Measurements from ENCODE around the gene BCAS1. TPM values are rescaled to one million over a fixed set of nuclear protein-coding genes. Genes with fewer than 3 reads are reported as not detected.

The BCAS1 gene
- total RNA-seq, 1 donor from 2014 or later = 2.1 TPM

DNA sequence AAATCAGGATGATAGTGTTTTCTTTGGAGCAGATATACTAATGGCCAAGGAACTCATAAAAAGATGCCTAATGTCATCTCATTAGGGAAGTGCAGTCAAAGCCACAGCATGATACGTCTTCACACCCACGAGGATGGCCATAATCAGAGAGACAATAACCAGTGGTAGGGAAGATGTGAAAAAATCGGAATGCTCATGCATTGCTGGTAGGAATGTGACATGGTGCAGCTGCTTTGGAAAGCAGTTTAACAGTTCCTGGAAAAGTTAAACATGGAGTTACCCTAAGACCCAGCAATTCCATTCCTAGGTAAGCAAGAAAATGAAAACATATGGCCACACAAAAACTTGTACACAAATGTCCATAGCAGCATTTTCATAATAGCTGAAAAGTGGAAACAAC, 29.9 kb downstream of the BCAS1 start:
- H3K27ac ChIP-seq (ENCODE audit: low read depth, low read length) = no peak overlapping the region

DNA sequence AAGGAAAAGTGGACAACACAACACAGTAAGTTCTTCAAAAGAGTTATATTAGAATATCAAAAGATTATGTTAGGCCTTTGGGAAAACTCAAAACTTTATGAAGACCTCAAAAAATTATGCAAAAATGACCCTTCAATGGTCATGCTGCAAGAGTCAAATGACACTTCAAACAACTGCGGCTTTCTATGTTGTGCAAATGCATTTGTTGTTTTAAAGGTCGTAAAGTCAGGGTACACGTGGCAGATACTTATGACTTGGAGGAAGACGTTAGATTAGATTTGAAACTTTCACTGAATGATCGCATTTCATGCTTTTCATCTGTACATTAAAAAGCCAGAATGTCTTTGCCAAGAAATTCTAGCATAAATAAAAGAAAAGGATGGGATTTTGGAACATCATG, 31.4 kb downstream of the BCAS1 start:
- peaks cover 0 to 2% (median 0%) of the 10 kb centered on the region in 3 donors for H3K4me1 ChIP-seq (ENCODE audit: control insufficient read depth in 3 of 3, insufficient read depth in 3 of 3, low read length in 3 of 3)
- H3K36me3 ChIP-seq (ENCODE audit: control insufficient read depth in 3 of 3, insufficient read depth in 3 of 3, low read length in 3 of 3) = no peaks in the 10 kb centered on the region
- H3K9ac ChIP-seq (ENCODE audit: low read depth in 1 of 3, low read length in 3 of 3) = no peak overlapping the region
- H3K27ac ChIP-seq (ENCODE audit: low read depth, low read length) = no peak overlapping the region
- H3K9me3 ChIP-seq (ENCODE audit: control insufficient read depth in 3 of 3, low read length in 3 of 3) = no peaks in the 10 kb centered on the region
- peaks cover 0 to 2% (median 0%) of the 10 kb centered on the region in 3 donors for H3K27me3 ChIP-seq (ENCODE audit: control insufficient read depth in 3 of 3, insufficient read depth in 3 of 3, low read length in 3 of 3)
- H3K4me3 ChIP-seq (ENCODE audit: low read length in 3 of 3) = no peak overlapping the region

More for the DNA sequence above, 29.9 kb downstream of the BCAS1 start:
- peaks cover 0 to 2% (median 0%) of the 10 kb centered on the region in 3 donors for H3K27me3 ChIP-seq (ENCODE audit: control insufficient read depth in 3 of 3, insufficient read depth in 3 of 3, low read length in 3 of 3)
- no peak overlapping the region for H3K4me3 ChIP-seq (ENCODE audit: low read length in 3 of 3)
- no peaks in the 10 kb centered on the region for H3K36me3 ChIP-seq (ENCODE audit: control insufficient read depth in 3 of 3, insufficient read depth in 3 of 3, low read length in 3 of 3)
- no peak overlapping the region for H3K9ac ChIP-seq (ENCODE audit: low read depth in 1 of 3, low read length in 3 of 3)
- H3K9me3 ChIP-seq (ENCODE audit: control insufficient read depth in 3 of 3, low read length in 3 of 3) = no peaks in the 10 kb centered on the region
- peaks cover 0 to 2% (median 0%) of the 10 kb centered on the region in 3 donors for H3K4me1 ChIP-seq (ENCODE audit: control insufficient read depth in 3 of 3, insufficient read depth in 3 of 3, low read length in 3 of 3)

DNA sequence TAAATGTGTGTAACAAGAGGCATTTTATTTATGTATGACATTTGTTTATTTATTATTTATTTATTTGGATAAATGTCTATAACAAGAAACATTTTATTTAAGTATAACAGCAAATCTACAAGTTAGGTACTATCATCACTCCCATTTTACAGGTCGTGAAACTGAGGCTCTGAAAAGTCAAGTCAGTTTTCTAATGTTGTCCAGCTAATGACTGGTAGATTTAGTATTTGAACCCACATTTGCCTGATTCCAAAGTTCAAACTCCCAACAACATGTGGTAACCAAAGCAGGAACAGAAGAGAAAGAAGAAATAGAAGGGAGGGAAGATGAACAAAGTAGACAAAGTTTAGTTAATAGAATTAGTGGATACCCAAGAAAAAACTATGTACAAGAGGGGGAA, 32.9 kb downstream of the BCAS1 start:
- Histone ChIP-seq H3K9me3 (ENCODE audit: control insufficient read depth in 3 of 3, low read length in 3 of 3) (no peaks in the 10 kb centered on the region), H3K4me3 (ENCODE audit: low read length in 3 of 3) (no peak overlapping the region), H3K27ac (ENCODE audit: low read depth, low read length) (no peak overlapping the region), H3K27me3 (ENCODE audit: control insufficient read depth in 3 of 3, insufficient read depth in 3 of 3, low read length in 3 of 3) (no peaks in the 10 kb centered on the region), H3K9ac (ENCODE audit: low read depth in 1 of 3, low read length in 3 of 3) (no peak overlapping the region), H3K4me1 (ENCODE audit: control insufficient read depth in 3 of 3, insufficient read depth in 3 of 3, low read length in 3 of 3) (no peaks in the 10 kb centered on the region), H3K36me3 (ENCODE audit: control insufficient read depth in 3 of 3, insufficient read depth in 3 of 3, low read length in 3 of 3) (no peaks in the 10 kb centered on the region)

GRCh38 chr20:54029643-54030042, 40.8 kb downstream of the BCAS1 start:
- peaks cover 5 to 10% (median 8%) of the 10 kb centered on the region in 3 donors for H3K27me3 ChIP-seq (ENCODE audit: control insufficient read depth in 3 of 3, insufficient read depth in 3 of 3, low read length in 3 of 3)
- no peaks in the 10 kb centered on the region for H3K9me3 ChIP-seq (ENCODE audit: control insufficient read depth in 3 of 3, low read length in 3 of 3)
- no peak overlapping the region for H3K9ac ChIP-seq (ENCODE audit: low read depth in 1 of 3, low read length in 3 of 3)
- H3K4me3 ChIP-seq (ENCODE audit: low read length in 3 of 3) = no peak overlapping the region
- no peaks in the 10 kb centered on the region for H3K4me1 ChIP-seq (ENCODE audit: control insufficient read depth in 3 of 3, insufficient read depth in 3 of 3, low read length in 3 of 3)
- H3K36me3 ChIP-seq (ENCODE audit: control insufficient read depth in 3 of 3, insufficient read depth in 3 of 3, low read length in 3 of 3) = no peaks in the 10 kb centered on the region
- no peak overlapping the region for H3K27ac ChIP-seq (ENCODE audit: low read depth, low read length)

DNA sequence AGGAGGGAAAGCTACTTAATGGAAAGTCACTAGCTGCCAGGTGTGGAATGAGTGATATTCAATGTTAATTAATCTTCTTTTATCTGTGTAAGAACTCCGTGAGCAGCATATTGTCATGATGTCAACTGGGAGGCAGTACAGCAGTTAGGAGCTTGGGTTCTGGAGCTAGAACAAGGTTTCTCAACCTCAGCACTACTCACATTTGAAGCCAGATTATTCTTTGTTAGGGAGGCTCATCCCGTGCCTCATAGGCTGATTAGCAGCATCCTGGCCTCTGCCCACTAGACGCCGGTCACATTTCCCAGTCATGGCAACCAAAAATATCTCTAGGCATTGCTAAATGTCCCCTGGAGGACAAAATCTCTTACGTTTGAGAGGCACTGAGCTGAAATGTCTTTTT, 41.2 kb downstream of the BCAS1 start:
- H3K27me3 ChIP-seq (ENCODE audit: control insufficient read depth in 3 of 3, insufficient read depth in 3 of 3, low read length in 3 of 3) = peaks cover 5 to 10% (median 8%) of the 10 kb centered on the region in 3 donors

GRCh38 chr20:54028276-54029011, 42.0 kb downstream of the BCAS1 start:
- H3K27me3 ChIP-seq (ENCODE audit: control insufficient read depth in 3 of 3, insufficient read depth in 3 of 3, low read length in 3 of 3) = peaks cover 5 to 10% (median 8%) of the 10 kb centered on the region in 3 donors
- no peaks in the 10 kb centered on the region for H3K36me3 ChIP-seq (ENCODE audit: control insufficient read depth in 3 of 3, insufficient read depth in 3 of 3, low read length in 3 of 3)
- no peak overlapping the region for H3K4me3 ChIP-seq (ENCODE audit: low read length in 3 of 3)
- no peak overlapping the region for H3K9ac ChIP-seq (ENCODE audit: low read depth in 1 of 3, low read length in 3 of 3)
- H3K9me3 ChIP-seq (ENCODE audit: control insufficient read depth in 3 of 3, low read length in 3 of 3) = no peaks in the 10 kb centered on the region
- no peaks in the 10 kb centered on the region for H3K4me1 ChIP-seq (ENCODE audit: control insufficient read depth in 3 of 3, insufficient read depth in 3 of 3, low read length in 3 of 3)
- no peak overlapping the region for H3K27ac ChIP-seq (ENCODE audit: low read depth, low read length)

More for the DNA sequence above, 41.2 kb downstream of the BCAS1 start:
- H3K36me3 ChIP-seq (ENCODE audit: control insufficient read depth in 3 of 3, insufficient read depth in 3 of 3, low read length in 3 of 3) = no peaks in the 10 kb centered on the region
- no peaks in the 10 kb centered on the region for H3K9me3 ChIP-seq (ENCODE audit: control insufficient read depth in 3 of 3, low read length in 3 of 3)
- no peak overlapping the region for H3K4me3 ChIP-seq (ENCODE audit: low read length in 3 of 3)
- no peak overlapping the region for H3K27ac ChIP-seq (ENCODE audit: low read depth, low read length)
- no peak overlapping the region for H3K9ac ChIP-seq (ENCODE audit: low read depth in 1 of 3, low read length in 3 of 3)
- no peaks in the 10 kb centered on the region for H3K4me1 ChIP-seq (ENCODE audit: control insufficient read depth in 3 of 3, insufficient read depth in 3 of 3, low read length in 3 of 3)

- no peak overlapping the region for H3K4me3 ChIP-seq (ENCODE audit: low read length in 3 of 3)
- peaks cover 5 to 10% (median 8%) of the 10 kb centered on the region in 3 donors for H3K27me3 ChIP-seq (ENCODE audit: control insufficient read depth in 3 of 3, insufficient read depth in 3 of 3, low read length in 3 of 3)
- no peak overlapping the region for H3K9ac ChIP-seq (ENCODE audit: low read depth in 1 of 3, low read length in 3 of 3)
- no peaks in the 10 kb centered on the region for H3K36me3 ChIP-seq (ENCODE audit: control insufficient read depth in 3 of 3, insufficient read depth in 3 of 3, low read length in 3 of 3)
- H3K4me1 ChIP-seq (ENCODE audit: control insufficient read depth in 3 of 3, insufficient read depth in 3 of 3, low read length in 3 of 3) = no peaks in the 10 kb centered on the region
- H3K9me3 ChIP-seq (ENCODE audit: control insufficient read depth in 3 of 3, low read length in 3 of 3) = no peaks in the 10 kb centered on the region
- no peak overlapping the region for H3K27ac ChIP-seq (ENCODE audit: low read depth, low read length)
Observed at GRCh38 chr20:54027704-54028103, 42.7 kb downstream of the BCAS1 start.

- H3K4me1 ChIP-seq (ENCODE audit: control insufficient read depth in 3 of 3, insufficient read depth in 3 of 3, low read length in 3 of 3) = no peaks in the 10 kb centered on the region
- no peak overlapping the region for H3K4me3 ChIP-seq (ENCODE audit: low read length in 3 of 3)
- peaks cover 5 to 10% (median 8%) of the 10 kb centered on the region in 3 donors for H3K27me3 ChIP-seq (ENCODE audit: control insufficient read depth in 3 of 3, insufficient read depth in 3 of 3, low read length in 3 of 3)
- H3K9ac ChIP-seq (ENCODE audit: low read depth in 1 of 3, low read length in 3 of 3) = no peak overlapping the region
- no peaks in the 10 kb centered on the region for H3K36me3 ChIP-seq (ENCODE audit: control insufficient read depth in 3 of 3, insufficient read depth in 3 of 3, low read length in 3 of 3)
- H3K9me3 ChIP-seq (ENCODE audit: control insufficient read depth in 3 of 3, low read length in 3 of 3) = no peaks in the 10 kb centered on the region
- no peak overlapping the region for H3K27ac ChIP-seq (ENCODE audit: low read depth, low read length)
Observed at GRCh38 chr20:54026295-54027064, 43.9 kb downstream of the BCAS1 start.

- Histone ChIP-seq H3K9me3 (ENCODE audit: control insufficient read depth in 3 of 3, low read length in 3 of 3) (no peaks in the 10 kb centered on the region), H3K36me3 (ENCODE audit: control insufficient read depth in 3 of 3, insufficient read depth in 3 of 3, low read length in 3 of 3) (no peaks in the 10 kb centered on the region), H3K27me3 (ENCODE audit: control insufficient read depth in 3 of 3, insufficient read depth in 3 of 3, low read length in 3 of 3) (peaks cover 5 to 10% (median 8%) of the 10 kb centered on the region in 3 donors), H3K27ac (ENCODE audit: low read depth, low read length) (no peak overlapping the region), H3K9ac (ENCODE audit: low read depth in 1 of 3, low read length in 3 of 3) (no peak overlapping the region), H3K4me3 (ENCODE audit: low read length in 3 of 3) (no peak overlapping the region), H3K4me1 (ENCODE audit: control insufficient read depth in 3 of 3, insufficient read depth in 3 of 3, low read length in 3 of 3) (no peaks in the 10 kb centered on the region)
Observed at GRCh38 chr20:54025251-54025771, 45.1 kb downstream of the BCAS1 start.

- H3K4me3 ChIP-seq (ENCODE audit: low read length in 3 of 3) = no peak overlapping the region
- H3K4me1 ChIP-seq (ENCODE audit: control insufficient read depth in 3 of 3, insufficient read depth in 3 of 3, low read length in 3 of 3) = no peaks in the 10 kb centered on the region
- peaks cover under 1 to 5% (median 4%) of the 10 kb centered on the region in 3 donors for H3K27me3 ChIP-seq (ENCODE audit: control insufficient read depth in 3 of 3, insufficient read depth in 3 of 3, low read length in 3 of 3)
- H3K9ac ChIP-seq (ENCODE audit: low read depth in 1 of 3, low read length in 3 of 3) = no peak overlapping the region
- H3K27ac ChIP-seq (ENCODE audit: low read depth, low read length) = no peak overlapping the region
- no peaks in the 10 kb centered on the region for H3K36me3 ChIP-seq (ENCODE audit: control insufficient read depth in 3 of 3, insufficient read depth in 3 of 3, low read length in 3 of 3)
- no peaks in the 10 kb centered on the region for H3K9me3 ChIP-seq (ENCODE audit: control insufficient read depth in 3 of 3, low read length in 3 of 3)
Observed at GRCh38 chr20:54023406-54023805, 47.0 kb downstream of the BCAS1 start.
